ENCODE results near the gene ABITRAM. TPM values are rescaled to one million over a fixed set of nuclear protein-coding genes. Genes with fewer than 3 reads are reported as not detected.

The ABITRAM gene
- total and polyA plus RNA-seq, 4 experiments from 2014 or later: 9.0 to 27.0 (median 13.6) TPM

Other genes starting within 250 kb of the ABITRAM start
- gene ACTL7B, start 78.4 kb upstream of the ABITRAM start, total RNA-seq: under 1 TPM in 1 of 2 experiments, not detected in 1; 0.15 TPM
- not detected for gene ACTL7B, start 78.4 kb upstream of the ABITRAM start, polyA plus RNA-seq
- gene ACTL7A, start 72.1 kb upstream of the ABITRAM start, total RNA-seq: not detected
- gene ACTL7A, start 72.1 kb upstream of the ABITRAM start, polyA plus RNA-seq: not detected
- 10 to 100 TPM; 29.4 to 32.3 TPM for gene ELP1, start 276 bp upstream of the ABITRAM start, total RNA-seq
- 10 to 100 TPM; 21.2 to 21.3 TPM for gene ELP1, start 276 bp upstream of the ABITRAM start, polyA plus RNA-seq
- gene CTNNAL1, start 79.1 kb downstream of the ABITRAM start, total RNA-seq: 1 to 10 TPM; 2.6 to 3.3 TPM
- gene CTNNAL1, start 79.1 kb downstream of the ABITRAM start, polyA plus RNA-seq: 1 to 10 TPM; 1.8 to 2.3 TPM
- 10 to 100 TPM; 72.6 to 74.3 TPM for gene TMEM245, start 185.5 kb downstream of the ABITRAM start, total RNA-seq
- 10 to 100 TPM; 28.9 to 41.3 TPM for gene TMEM245, start 185.5 kb downstream of the ABITRAM start, polyA plus RNA-seq
- gene FRRS1L, start 232.8 kb downstream of the ABITRAM start, total RNA-seq: not detected
- not detected for gene FRRS1L, start 232.8 kb downstream of the ABITRAM start, polyA plus RNA-seq

Data from CD4-positive, alpha-beta memory T cell (primary cell).